Stimulated activated CD4-positive, alpha-beta T cell treated with anti-CD3 and anti-CD28 coated beads, Interleukin-1b, Interleukin-23, amount 100 ng/mL, for 4 hours (primary cell): ENCODE measurements around the gene UBE2I.

Source experiments
- DNase-seq, 2 donors: peaks; one replicate each; pipeline ENCODE4 v3.0.0-alpha.2; 2020; ENCODE audit warnings: low read depth in 2 of 2

The UBE2I gene

GRCh38 chr16:1357906-1358566, 48.6 kb downstream of the UBE2I start:
- DNase-seq, result no peak

GRCh38 chr16:1361685-1362360, 52.4 kb downstream of the UBE2I start:
- DNase-seq, result no peak

GRCh38 chr16:1362807-1363206, 53.4 kb downstream of the UBE2I start:
- DNase-seq, result no peak

GRCh38 chr16:1363501-1364041, 54.1 kb downstream of the UBE2I start:
- DNase-seq, result peak; percentile 60 to 68

- DNase-seq, result no peak
These were observed 55.1 kb downstream of the UBE2I start for GRCh38 chr16:1364510-1364909.

- no peak for DNase-seq
These were observed 56.8 kb downstream of the UBE2I start for GRCh38 chr16:1366060-1366711.

- DNase-seq, result no peak
These were observed 57.4 kb downstream of the UBE2I start for GRCh38 chr16:1366712-1367299.

- DNase-seq, result no peak
These were observed 58.2 kb downstream of the UBE2I start for GRCh38 chr16:1367486-1368174.

GRCh38 chr16:1371054-1371978, 61.9 kb downstream of the UBE2I start:
- no peak for DNase-seq

GRCh38 chr16:1372292-1372950, 63.0 kb downstream of the UBE2I start:
- no peak for DNase-seq

GRCh38 chr16:1374418-1375297, 65.2 kb downstream of the UBE2I start:
- DNase-seq, result no peak

- no peak for DNase-seq
These were observed 65.8 kb downstream of the UBE2I start for GRCh38 chr16:1375298-1375640.

- DNase-seq, result no peak
These were observed 66.4 kb downstream of the UBE2I start for GRCh38 chr16:1375741-1376410.
